Heart left ventricle (tissue), 16 donors: ENCODE results near the gene CD300LF. TPM values are rescaled to one million over a fixed set of nuclear protein-coding genes. Genes with fewer than 3 reads are reported as not detected.

Experiments used
- ATAC-seq, 4 donors: fragments of 200-7000 bp; cut with Tn5 transposase; one replicate each; pipeline ENCODE4 v1.9.1; 2020 to 2022; ENCODE audit warnings: moderate library complexity in 4 of 4, mild to moderate bottlenecking in 3 of 4, moderate number of reproducible peaks in 1 of 4
- DNase-seq, 5 donors: peaks; one replicate each; pipeline ENCODE4 v3.0.0-alpha.2; 2020
- H3K27ac ChIP-seq, 12 donors: fragments of 200-600 bp; sonication (generic) in 4 of 12; one replicate each; pipeline versions ENCODE4 v1.5.0 to v1.8.0; 2016 to 2022; ENCODE audit warnings: mild to moderate bottlenecking in 2 of 12
- H3K27me3 ChIP-seq, 9 donors: fragments of 200-600 bp; sonication (generic) in 2 of 9; one replicate each; pipeline versions ENCODE4 v1.5.1 to v1.8.0; 2016 to 2022; ENCODE audit warnings: mild to moderate bottlenecking in 3 of 9
- H3K36me3 ChIP-seq, 9 donors: fragments of 200-600 bp; sonication (generic) in 2 of 9; one replicate each; pipeline versions ENCODE4 v1.5.0 to v1.8.0; 2018 to 2022; ENCODE audit warnings: mild to moderate bottlenecking in 2 of 9
- H3K4me1 ChIP-seq, 12 donors: fragments of 200-600 bp; sonication (generic) in 4 of 12; one replicate each; pipeline versions ENCODE4 v1.5.0 to v1.8.0; 2016 to 2022; ENCODE audit warnings: mild to moderate bottlenecking in 3 of 12
- H3K4me3 ChIP-seq, 12 donors: fragments of 200-600 bp; sonication (generic) in 4 of 12; one replicate each; pipeline versions ENCODE4 v1.5.0 to v1.8.0; 2017 to 2022; ENCODE audit warnings: mild to moderate bottlenecking in 9 of 12, moderate library complexity in 4 of 12
- H3K9me3 ChIP-seq, 12 donors: fragments of 200-600 bp; sonication (generic) in 4 of 12; one replicate each; pipeline versions ENCODE4 v1.5.0 to v1.8.0; 2016 to 2022; ENCODE audit warnings: mild to moderate bottlenecking in 1 of 12
- CTCF ChIP-seq, 12 donors: fragments of 200-600 bp; sonication (generic) in 4 of 12; IDR thresholded peaks; one replicate each; pipeline versions ENCODE4 v1.5.0 to v1.8.0; 2018 to 2022; ENCODE audit warnings: antibody characterized with exemption in 12 of 12, mild to moderate bottlenecking in 5 of 12
- POLR2A ChIP-seq, 2 donors: fragments of 450-650 bp; IDR thresholded peaks; one replicate each; pipeline ENCODE4 v1.6.1; 2017; ENCODE audit warnings: antibody characterized with exemption in 2 of 2, mild to moderate bottlenecking in 2 of 2, moderate library complexity in 2 of 2
- WGBS, 4 donors: extraction: QIAGEN DNeasy Blood & Tissue Kit in 2 of 4; methylation state at CpG; one replicate each; pipeline versions ENCODE4 v1.1.5 to v1.1.7; 2013 to 2018; 5-methylcytosine and 5-hydroxymethylcytosine counted together
- intact Hi-C, 10 donors: fragments of 100-400 bp; cut with DNase I; formaldehyde crosslinking; loops; one replicate each; pipeline versions ENCODE4 v1.11.1 to v1.14.2; 2022
- polyA plus RNA-seq, 2 donors: library from polyadenylated mRNA; stranded (reverse); fragments of 200-250 nt; gene quantifications; one replicate each; pipeline ENCODE4 v1.2.3, GENCODE V29; 2013
- total RNA-seq, 9 donors: library from RNA; depleted of rRNA in 2 of 9; stranded (reverse); fragments of >200 nt in 2 of 9; fragmentation: NEBNext Ultra II Directional in 3 of 9; extraction: Animal tissue kit (Norgen Biotek cat#: 25700) in 3 of 9; gene quantifications; one replicate each; pipeline versions ENCODE4 v1.1.0 to v1.2.4, GENCODE V29; 2016 to 2023
- donor health status: ischemic (EF 13 %, LVEDD 7.1; RV severe dilation, severe dysfunction).
- donor health status: healthy with polysubstance abuse.
- donor health status: DM: no; HTN: yes; CAD: no.
- donor health status: DM: no; HTN: no; CAD: no.
- donor health status: ischemic (EF 25% LVEDD 6.9; RV normal size, moderate dysfunction).
- donor health status: ischemic (EF 25% LVEDD 5.7; RV mildly dilated, moderate dysfunction).
- donor health status: healthy.
- donor health status: DM: yes; HTN: yes; CAD: no.
- donor health status: ischemic (EF 35%, LVEDD 5.7; RV mildly dilated, moderate dysfunction).
- donor health status: nonischemic (EF 11% LVEDD 7.7; RV severe dilation, severe dysfunction).
- donor health status: DM: yes; HTN: yes; CAD: no.
- donor health status: PGD.
- donor health status: ischemic (EF 29% LVEDD 5.4; RV normal size, mild dysfunction).
- donor health status: nonischemic (EF 23%, LVEDD 6.1; RV moderate dilation, normal function).

Gene CD300LF
- total and polyA plus RNA-seq, 11 donors: 0.15 to 7.0 (median 0.42) TPM; not detected in 2

GRCh38 chr17:74658620-74659019, 54.1 kb downstream of the CD300LF start:
- no peak for TF ChIP-seq POLR2A (IDR thresholded peaks at IDR 0.05)
- TF ChIP-seq CTCF (IDR thresholded peaks at IDR 0.05): no peak
- intact Hi-C loops: loop anchor here (5.0 to 10.0 kb wide), 5 partner anchors 79 to 209 kb away; partner anchors contain the start of gene RAB37 (in 7 of the 10)
- no peaks in the 10 kb centered on the region for H3K36me3 ChIP-seq
- DNase-seq (no peak), ATAC-seq (no peak)
- no peak overlapping the region for H3K4me3 ChIP-seq
- no peak overlapping the region for H3K27ac ChIP-seq
- no peaks in the 10 kb centered on the region for H3K9me3 ChIP-seq
- peaks cover 0 to 78% (median 22%) of the 10 kb centered on the region in 9 donors for H3K27me3 ChIP-seq
- H3K4me1 ChIP-seq: peaks cover 0 to 3% (median 0%) of the 10 kb centered on the region in 12 donors
- 79 to 85% (median 81%) methylated on average over 6 of the region's 6 CpGs for WGBS, 4 donors

- H3K27ac ChIP-seq: no peak overlapping the region
- intact Hi-C loops: loop anchor here (5.0 to 10.0 kb wide), 5 partner anchors 83 to 213 kb away; partner anchors contain the start of gene RAB37 (in 7 of the 10)
- no peak overlapping the region for H3K4me3 ChIP-seq
- no peak for TF ChIP-seq CTCF (IDR thresholded peaks at IDR 0.05)
- TF ChIP-seq POLR2A (IDR thresholded peaks at IDR 0.05): no peak
- H3K27me3 ChIP-seq: peaks cover 0 to 80% (median 31%) of the 10 kb centered on the region in 9 donors
- ATAC-seq: no peak
- no peaks in the 10 kb centered on the region for H3K36me3 ChIP-seq
- no peak for DNase-seq
- WGBS, 4 donors: 51 to 60% (median 54%) methylated on average over 5 of the region's 5 CpGs
- peaks cover 0 to 3% (median 0%) of the 10 kb centered on the region in 12 donors for H3K4me1 ChIP-seq
- no peaks in the 10 kb centered on the region for H3K9me3 ChIP-seq
Measured at GRCh38 chr17:74654742-74655141, 58.0 kb downstream of the CD300LF start.

GRCh38 chr17:74652020-74652419, 60.7 kb downstream of the CD300LF start:
- intact Hi-C loops: loop anchor here in 5 of 10 donors (10.0 kb wide), 1 partner anchor 213 kb away; no protein-coding TSS in a partner anchor
- Histone ChIP-seq H3K4me3 (no peak overlapping the region), H3K4me1 (peaks cover 0 to 9% (median 0%) of the 10 kb centered on the region in 12 donors), H3K27ac (no peak overlapping the region), H3K9me3 (no peaks in the 10 kb centered on the region), H3K36me3 (no peaks in the 10 kb centered on the region), H3K27me3 (peaks cover 0 to 72% (median 15%) of the 10 kb centered on the region in 9 donors)
- ATAC-seq: no peak
- DNase-seq: no peak
- WGBS, 4 donors: 72 to 90% (median 79%) methylated on average over 3 of the region's 3 CpGs
- no peak for TF ChIP-seq POLR2A (IDR thresholded peaks at IDR 0.05)
- no peak for TF ChIP-seq CTCF (IDR thresholded peaks at IDR 0.05)

- 22 to 34% (median 29%) methylated on average over 6 of the region's 6 CpGs for WGBS, 4 donors
- intact Hi-C loops: loop anchor here in 5 of 10 donors (10.0 kb wide), 1 partner anchor 215 kb away; no protein-coding TSS in a partner anchor
- no peak for ATAC-seq
- Histone ChIP-seq H3K27me3 (peaks cover 0 to 58% (median 15%) of the 10 kb centered on the region in 9 donors), H3K4me3 (no peak overlapping the region), H3K36me3 (no peaks in the 10 kb centered on the region), H3K4me1 (peaks cover 0 to 9% (median 0%) of the 10 kb centered on the region in 12 donors), H3K9me3 (no peaks in the 10 kb centered on the region), H3K27ac (no peak overlapping the region)
- DNase-seq: no peak
- TF ChIP-seq POLR2A (IDR thresholded peaks at IDR 0.05): no peak
Measured at GRCh38 chr17:74649909-74650308, 62.8 kb downstream of the CD300LF start.
